Cardiac ventricle fibroblast (primary cell): Measurements from ENCODE around the gene POLR2B. TPM values are rescaled to one million over a fixed set of nuclear protein-coding genes. Genes with fewer than 3 reads are reported as not detected.

ENCODE experiments used
- total RNA-seq: library from RNA; depleted of rRNA; stranded (reverse); fragments of >200 nt; gene quantifications from 2 replicates; pipeline ENCODE4 v1.2.3, GENCODE V29; 2015

POLR2B gene
- total RNA-seq: 62.5 and 72.0 TPM in 2 replicates

DNA sequence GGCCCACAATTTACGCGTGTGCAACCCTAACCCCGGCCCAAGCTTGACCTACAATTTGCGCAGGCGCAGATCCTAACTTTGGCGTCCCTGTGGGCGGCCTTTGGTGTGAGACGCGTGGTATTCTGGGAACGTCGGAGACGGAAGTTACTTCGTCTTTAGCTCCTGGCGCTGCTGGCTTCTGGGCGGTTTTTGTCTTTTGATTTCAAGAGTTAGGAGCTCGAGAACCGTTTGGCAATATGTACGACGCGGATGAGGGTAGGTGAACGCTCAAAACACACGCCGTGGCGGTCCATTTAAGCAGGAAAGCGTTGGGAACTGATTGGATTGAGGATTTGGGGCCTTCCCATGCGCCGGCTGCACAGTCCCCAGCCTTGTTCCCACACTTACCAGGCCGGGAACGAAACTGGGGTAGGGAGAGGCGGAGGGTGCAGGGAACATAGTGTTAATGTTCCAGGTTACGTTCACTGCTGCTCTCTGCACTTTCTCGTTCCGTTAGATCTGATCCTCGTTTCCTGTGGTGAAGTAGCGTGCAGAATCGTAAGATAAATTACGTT is at the start of gene POLR2B:
TSS of gene POLR2B (plus strand) at position 147 of the 554 bp plus-strand sequence. CDS start at position 237, 90 bp downstream.

DNA sequence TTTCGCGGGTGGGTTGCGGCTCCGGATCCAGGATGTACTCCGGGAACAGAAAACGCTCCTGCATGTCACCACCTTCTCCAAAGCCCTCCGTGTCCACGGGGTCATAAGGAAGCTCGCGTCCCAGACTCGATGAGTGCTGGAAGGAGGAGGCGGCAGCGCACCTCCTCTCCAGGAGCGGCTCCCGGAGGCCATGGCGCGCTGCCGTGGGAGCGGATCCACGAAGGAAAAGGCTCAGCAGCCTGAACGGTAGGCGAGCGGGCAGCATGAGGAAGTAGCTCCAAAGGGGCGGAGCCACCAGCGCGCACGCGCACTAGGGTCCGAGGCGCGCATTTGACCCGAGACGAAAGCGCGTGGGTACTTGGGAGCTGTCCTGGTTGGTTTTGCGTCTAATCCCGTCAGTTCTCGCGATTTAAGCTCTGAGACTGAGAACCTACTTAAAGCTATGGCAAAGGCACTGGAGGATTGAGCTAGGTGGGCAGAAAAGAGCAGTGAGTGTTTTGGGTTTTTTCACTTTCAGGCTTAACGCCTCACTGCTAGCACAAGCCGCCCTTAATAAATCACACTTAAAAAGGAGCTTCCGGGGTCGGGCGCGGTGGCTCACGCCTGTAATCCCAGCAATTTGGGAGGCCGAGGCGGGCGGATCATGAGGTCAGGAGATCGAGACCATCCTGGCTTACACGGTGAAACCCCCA is 1.2 kb upstream of the POLR2B start, which contains the start of gene NOA1:
TSS of gene NOA1 (minus strand) at position 286 of the 692 bp plus-strand sequence. CDS start at position 265, 21 bp downstream.

Other genes starting within 250 kb of the POLR2B start
- not detected in 2 replicates for gene SPINK2, start 157.2 kb upstream of the POLR2B start, total RNA-seq
- gene REST, start 71.0 kb upstream of the POLR2B start, total RNA-seq: 22.8 and 25.6 TPM in 2 replicates
- 30.7 and 35.3 TPM in 2 replicates for gene NOA1, start 1.3 kb upstream of the POLR2B start, total RNA-seq
- 2,633 and 2,649 TPM in 2 replicates for gene IGFBP7, start 131.5 kb downstream of the POLR2B start, total RNA-seq